Ovary (tissue), 9 donors: Measurements from ENCODE around the gene GSTM4. TPM values are rescaled to one million over a fixed set of nuclear protein-coding genes. Genes with fewer than 3 reads are reported as not detected.

Experiments
- DNase-seq, 5 donors: peaks; one replicate each; pipeline ENCODE4 v3.0.0-alpha.2; 2019 to 2020
- H3K27ac ChIP-seq, 2 donors: fragments of 200-600 bp; one replicate each; pipeline versions ENCODE4 v1.5.1 to v1.8.0; 2019 to 2022
- H3K27me3 ChIP-seq: fragments of 200-600 bp; one replicate; pipeline ENCODE4 v1.8.0; 2022
- H3K36me3 ChIP-seq: fragments of 200-600 bp; sonication (generic); one replicate; pipeline ENCODE4 v1.5.1; 2019
- H3K4me1 ChIP-seq: one replicate; pipeline ENCODE4 v1.8.1; 2013; ENCODE audit warnings: mild to moderate bottlenecking, moderate library complexity; ENCODE audit not compliant: insufficient read depth
- H3K4me3 ChIP-seq: fragments of 200-600 bp; sonication (generic); one replicate; pipeline ENCODE4 v1.5.1; 2017
- H3K9me3 ChIP-seq, 2 donors: fragments of 200-600 bp in 1 of 2; sonication (generic) in 1 of 2; one replicate each; pipeline versions ENCODE4 v1.5.1 to v1.8.1; 2013 to 2019; ENCODE audit warnings: mild to moderate bottlenecking in 1 of 2, moderate library complexity in 1 of 2
- CTCF ChIP-seq, 3 donors: fragments of 450-650 bp in 2 of 3; fragments of 200-600 bp in 1 of 3; IDR thresholded peaks; one replicate each; pipeline versions ENCODE4 v1.5.1 to v1.8.0; 2016 to 2022; ENCODE audit warnings: antibody characterized with exemption in 3 of 3, mild to moderate bottlenecking in 1 of 3
- EP300 ChIP-seq: sonication (generic); formaldehyde crosslinking; IDR thresholded peaks from one replicate; pipeline ENCODE4 v1.6.1; 2017; ENCODE audit warnings: antibody characterized with exemption
- POLR2A ChIP-seq: fragments of 450-650 bp; IDR thresholded peaks from one replicate; pipeline ENCODE4 v1.6.1; 2017; ENCODE audit warnings: antibody characterized with exemption, mild to moderate bottlenecking, moderate library complexity
- WGBS, 3 donors: extraction: QIAGEN DNeasy Blood & Tissue Kit in 1 of 3; methylation state at CpG; one replicate each; pipeline versions ENCODE4 v1.1.5 to v1.1.7; 2013 to 2017; 5-methylcytosine and 5-hydroxymethylcytosine counted together
- intact Hi-C, 4 donors: fragments of 100-400 bp; cut with DNase I; formaldehyde crosslinking; loops; one replicate each; pipeline versions ENCODE4 v1.11.0 to v1.15.1; 2022 to 2023
- polyA plus RNA-seq, 2 donors: library from polyadenylated mRNA; stranded (reverse); fragments of 200-250 nt in 1 of 2; fragments of 350-450 nt in 1 of 2; fragmentation: Illumina TruSeq in 1 of 2; extraction: RNeasy Lipid Tissue Mini Kit (QIAGEN cat#74804) in 1 of 2; gene quantifications; one replicate each; pipeline ENCODE4 v1.2.3, GENCODE V29; 2013 to 2014
- total RNA-seq, 7 donors: library from RNA; depleted of rRNA in 2 of 7; stranded (reverse); fragments of >200 nt in 2 of 7; fragmentation: NEBNext Ultra II Directional in 3 of 7; extraction: Animal tissue kit (Norgen Biotek cat#: 25700) in 3 of 7; gene quantifications; one replicate each; pipeline versions ENCODE4 v1.1.0 to v1.2.4, GENCODE V29; 2016 to 2023
- donor health status: DM: no; HTN: no; CAD: no; lungs with moderate emphysema.
- donor health status: DM: no; HTN: no; CAD: no.
- donor health status: Bipolar disorder and iron deficiency.
- donor health status: DM: yes; HTN: yes; CAD: no.
- donor health status: DM: no; HTN: no; CAD: no.
- donor health status: DM: yes; HTN: yes; CAD: no.

The GSTM4 gene
- total and polyA plus RNA-seq, 9 donors: 23.0 to 116 (median 47.2) TPM

- DNase-seq: peak in 3 of 5 donors; percentile 21 to 34 (median 25)
- H3K4me3 ChIP-seq: peak overlapping the region; percentile 15
- H3K27me3 ChIP-seq: no peaks in the 10 kb centered on the region
- intact Hi-C loops: loop anchor here in 1 of 4 donors (10.0 kb wide), 1 partner anchor 335 kb away; the partner anchor contains the start of gene AHCYL1
- peak overlapping the region in 1 of 2 donors; percentile 64 for H3K27ac ChIP-seq
- no peaks in the 10 kb centered on the region for H3K9me3 ChIP-seq
- H3K36me3 ChIP-seq: no peaks in the 10 kb centered on the region
- 4 to 14% (median 6%) methylated on average over 4 of the region's 4 CpGs for WGBS, 3 donors
- no peak for TF ChIP-seq POLR2A
- TF ChIP-seq CTCF (IDR thresholded peaks at IDR 0.05): peak; percentile 34 to 63 (median 63)
- TF ChIP-seq EP300: no peak
- peaks cover 2% of the 10 kb centered on the region for H3K4me1 ChIP-seq
Measured at GRCh38 chr1:109649491-109649914, 6.4 kb upstream of the GSTM4 start.

- H3K27ac ChIP-seq: no peak overlapping the region
- H3K4me1 ChIP-seq: peaks cover 8% of the 10 kb centered on the region
- H3K4me3 ChIP-seq: no peak overlapping the region
- no peaks in the 10 kb centered on the region for H3K27me3 ChIP-seq
- TF ChIP-seq POLR2A (no peak), CTCF (IDR thresholded peaks at IDR 0.05) (no peak), EP300 (no peak)
- WGBS, 3 donors: 82 to 87% (median 86%) methylated on average over 3 of the region's 3 CpGs
- no peaks in the 10 kb centered on the region for H3K36me3 ChIP-seq
- H3K9me3 ChIP-seq: no peaks in the 10 kb centered on the region
- DNase-seq: no peak
- intact Hi-C loops: no loop called here
Measured at GRCh38 chr1:109650609-109651008, 5.3 kb upstream of the GSTM4 start.

GRCh38 chr1:109652402-109652801, 3.5 kb upstream of the GSTM4 start:
- intact Hi-C loops: no loop called here
- no peaks in the 10 kb centered on the region for H3K27me3 ChIP-seq
- no peaks in the 10 kb centered on the region for H3K9me3 ChIP-seq
- peaks cover 8% of the 10 kb centered on the region for H3K4me1 ChIP-seq
- no peak overlapping the region for H3K27ac ChIP-seq
- no peaks in the 10 kb centered on the region for H3K36me3 ChIP-seq
- no peak for DNase-seq
- H3K4me3 ChIP-seq: no peak overlapping the region
- no peak for TF ChIP-seq EP300
- no peak for TF ChIP-seq POLR2A
- TF ChIP-seq CTCF (IDR thresholded peaks at IDR 0.05): no peak
- WGBS, 3 donors: 81 to 92% (median 83%) methylated on average over 2 of the region's 2 CpGs

GRCh38 chr1:109653306-109653705, 2.6 kb upstream of the GSTM4 start:
- no peaks in the 10 kb centered on the region for H3K27me3 ChIP-seq
- peaks cover 8% of the 10 kb centered on the region for H3K4me1 ChIP-seq
- no peak overlapping the region for H3K27ac ChIP-seq
- H3K9me3 ChIP-seq: no peaks in the 10 kb centered on the region
- H3K36me3 ChIP-seq: no peaks in the 10 kb centered on the region
- intact Hi-C loops: no loop called here
- no peak overlapping the region for H3K4me3 ChIP-seq
- DNase-seq: no peak
- TF ChIP-seq CTCF (IDR thresholded peaks at IDR 0.05) (no peak), POLR2A (no peak), EP300 (no peak)
- 57 to 68% (median 66%) methylated on average over 2 of the region's 2 CpGs for WGBS, 3 donors
